H9 (cell line): ENCODE measurements around the gene LINC00632. TPM values are rescaled to one million over a fixed set of nuclear protein-coding genes. Genes with fewer than 3 reads are reported as not detected.
A peak's percentile ranks its signal among the peaks of the same experiment; 100 is the strongest.

Experiments used
- DNase-seq: peaks from one replicate; pipeline ENCODE4 v3.0.0-alpha.2; 2017
- H2AFZ ChIP-seq: one replicate; pipeline ENCODE4 v1.6.1; 2013; ENCODE audit warnings: mild to moderate bottlenecking, low read length, control low read depth, moderate library complexity
- H2AK5ac ChIP-seq: 2 replicates; pipeline ENCODE4 v1.6.1; 2013; ENCODE audit warnings: low read length, control low read depth, mixed read lengths; ENCODE audit not compliant: insufficient read length
- H2BK120ac ChIP-seq: one replicate; pipeline ENCODE4 v1.6.1; 2013; ENCODE audit warnings: low read depth, mild to moderate bottlenecking, low read length, control low read depth, inconsistent platforms; ENCODE audit not compliant: poor library complexity, severe bottlenecking
- H2BK12ac ChIP-seq: 2 replicates; pipeline ENCODE4 v1.6.1; 2013; ENCODE audit warnings: low read length, control low read depth, mixed read lengths, low read depth; ENCODE audit not compliant: insufficient read length
- H2BK15ac ChIP-seq: 2 replicates; pipeline ENCODE4 v1.6.1; 2013; ENCODE audit warnings: low read depth, low read length, control low read depth
- H2BK20ac ChIP-seq: one replicate; pipeline ENCODE4 v1.6.1; 2013; ENCODE audit warnings: low read depth, mild to moderate bottlenecking, low read length, control low read depth, inconsistent platforms; ENCODE audit not compliant: poor library complexity, severe bottlenecking
- H2BK5ac ChIP-seq: 2 replicates; pipeline ENCODE4 v1.6.1; 2013; ENCODE audit warnings: low read length, control low read depth, mixed read lengths; ENCODE audit not compliant: insufficient read length
- H3K14ac ChIP-seq: 2 replicates; pipeline ENCODE4 v1.6.1; 2013; ENCODE audit warnings: low read length, control low read depth; ENCODE audit not compliant: insufficient read depth
- H3K18ac ChIP-seq: 2 replicates; pipeline ENCODE4 v1.6.1; 2013; ENCODE audit warnings: low read depth, mild to moderate bottlenecking, mixed read lengths, low read length, control low read depth; ENCODE audit not compliant: insufficient read length
- H3K23ac ChIP-seq: 2 replicates; pipeline ENCODE4 v1.6.1; 2013; ENCODE audit warnings: low read length, control low read depth, mixed read lengths, low read depth; ENCODE audit not compliant: insufficient read length
- H3K23me2 ChIP-seq: 2 replicates; pipeline ENCODE4 v1.6.1; 2013; ENCODE audit warnings: low read depth, mild to moderate bottlenecking, mixed read lengths, low read length, control low read depth; ENCODE audit not compliant: insufficient read length, poor library complexity, severe bottlenecking
- H3K27ac ChIP-seq: 2 replicates; pipeline ENCODE4 v1.5.1; 2013; ENCODE audit warnings: low read length, control low read depth, mixed read lengths, low read depth; ENCODE audit not compliant: insufficient read length
- H3K27me3 ChIP-seq: 2 replicates; pipeline ENCODE4 v1.6.1; 2013; ENCODE audit warnings: low read length, control low read depth, inconsistent platforms; ENCODE audit not compliant: insufficient read depth
- H3K4ac ChIP-seq: 2 replicates; pipeline ENCODE4 v1.6.1; 2013; ENCODE audit warnings: low read depth, mild to moderate bottlenecking, control low read depth, inconsistent platforms, low read length, moderate library complexity
- H3K4me1 ChIP-seq: 2 replicates; pipeline ENCODE4 v1.6.1; 2013; ENCODE audit warnings: low read length, control low read depth, inconsistent platforms; ENCODE audit not compliant: insufficient read depth
- H3K4me2 ChIP-seq: 2 replicates; pipeline ENCODE4 v1.6.1; 2013; ENCODE audit warnings: low read length, control low read depth, mixed read lengths; ENCODE audit not compliant: insufficient read length, insufficient read depth
- H3K56ac ChIP-seq: 2 replicates; pipeline ENCODE4 v1.6.1; 2013; ENCODE audit warnings: low read depth, mild to moderate bottlenecking, mixed read lengths, low read length, control low read depth; ENCODE audit not compliant: insufficient read length
- H3K79me1 ChIP-seq: 2 replicates; pipeline ENCODE4 v1.6.1; 2013; ENCODE audit warnings: low read depth, mild to moderate bottlenecking, moderate library complexity, low read length, control low read depth, inconsistent platforms; ENCODE audit not compliant: insufficient read depth, poor library complexity, severe bottlenecking
- H3K79me2 ChIP-seq: 2 replicates; pipeline ENCODE4 v1.6.1; 2013; ENCODE audit warnings: low read length, control low read depth, inconsistent platforms; ENCODE audit not compliant: insufficient read depth
- H3K9ac ChIP-seq: 2 replicates; pipeline ENCODE4 v1.6.1; 2013; ENCODE audit warnings: low read length, control low read depth, mixed read lengths; ENCODE audit not compliant: insufficient read length; ENCODE audit errors: extremely low read depth
- H3K9me3 ChIP-seq: one replicate; pipeline ENCODE4 v1.6.1; 2013; ENCODE audit warnings: low read depth, low read length, inconsistent platforms; ENCODE audit not compliant: control insufficient read depth
- H3T11ph ChIP-seq: one replicate; pipeline ENCODE4 v1.6.1; 2013; ENCODE audit warnings: mild to moderate bottlenecking, low read length, control low read depth, inconsistent platforms
- H4K20me1 ChIP-seq: one replicate; pipeline ENCODE4 v1.6.1; 2013; ENCODE audit not compliant: control insufficient read depth, insufficient read length, insufficient read depth
- H4K5ac ChIP-seq: 2 replicates; pipeline ENCODE4 v1.6.1; 2013; ENCODE audit warnings: low read depth, mild to moderate bottlenecking, mixed read lengths, low read length, control low read depth; ENCODE audit not compliant: insufficient read length
- H4K8ac ChIP-seq: replicated peaks from 2 replicates; pipeline ENCODE4 v1.6.1; 2013; ENCODE audit warnings: low read length, control low read depth, mixed read lengths, low read depth; ENCODE audit not compliant: insufficient read length
- H4K91ac ChIP-seq: 2 replicates; pipeline ENCODE4 v1.6.1; 2013; ENCODE audit warnings: low read depth, mild to moderate bottlenecking, moderate library complexity, mixed read lengths, low read length, control low read depth; ENCODE audit not compliant: insufficient read length
- H3K27ac Mint-ChIP-seq, 3 experiments: 2 replicates in 2 of 3; 3 replicates in 1 of 3; pipeline ENCODE4 v1.8.0; 2020 to 2021; ENCODE audit warnings: mixed read lengths in 3 of 3, mild to moderate bottlenecking in 1 of 3, moderate library complexity in 1 of 3
- H3K27me3 Mint-ChIP-seq: 2 replicates; pipeline ENCODE4 v1.8.0; 2021; ENCODE audit warnings: low read depth, mild to moderate bottlenecking, moderate library complexity, mixed read lengths
- H3K36me3 Mint-ChIP-seq, 3 experiments: 2 replicates in 2 of 3; 3 replicates in 1 of 3; pipeline ENCODE4 v1.8.0; 2020 to 2021; ENCODE audit warnings: low read depth in 3 of 3, mixed read lengths in 3 of 3; ENCODE audit not compliant: insufficient read depth in 1 of 3
- H3K4me1 Mint-ChIP-seq, 2 experiments: 2 replicates each; pipeline ENCODE4 v1.8.0; 2020; ENCODE audit warnings: mixed read lengths in 2 of 2
- H3K4me3 Mint-ChIP-seq, 2 experiments: 2 replicates in 1 of 2; 3 replicates in 1 of 2; pipeline ENCODE4 v1.8.0; 2020 to 2021; ENCODE audit warnings: mild to moderate bottlenecking in 2 of 2, mixed read lengths in 2 of 2, moderate library complexity in 1 of 2
- H3K9me3 Mint-ChIP-seq, 2 experiments: 2 replicates in 1 of 2; 3 replicates in 1 of 2; pipeline ENCODE4 v1.8.0; 2020; ENCODE audit warnings: mild to moderate bottlenecking in 2 of 2, mixed read lengths in 2 of 2, moderate library complexity in 1 of 2
- WGBS: extraction: QIAGEN DNeasy Blood & Tissue Kit; methylation state at CpG from one replicate; pipeline ENCODE4 v1.1.7; 2013; ENCODE audit warnings: missing lambda C conversion rate, low lambda C conversion rate, mixed read lengths; ENCODE audit not compliant: insufficient read length; ENCODE audit errors: extremely low coverage; 5-methylcytosine and 5-hydroxymethylcytosine counted together
- total RNA-seq: library from RNA; stranded (reverse); gene quantifications from 2 replicates; pipeline ENCODE4 v1.2.1, GENCODE V29; 2021
- TF ChIP-seq, protein P1 (sequence below): fragments of 200-600 bp; sonication (generic); conservative IDR thresholded peaks from 3 replicates; pipeline ENCODE4 v1.8.0; 2021; ENCODE audit warnings: antibody characterized with exemption, mild to moderate bottlenecking

LINC00632 gene
- total RNA-seq, 1 experiment from 2014 or later, result 46.3 TPM

DNA sequence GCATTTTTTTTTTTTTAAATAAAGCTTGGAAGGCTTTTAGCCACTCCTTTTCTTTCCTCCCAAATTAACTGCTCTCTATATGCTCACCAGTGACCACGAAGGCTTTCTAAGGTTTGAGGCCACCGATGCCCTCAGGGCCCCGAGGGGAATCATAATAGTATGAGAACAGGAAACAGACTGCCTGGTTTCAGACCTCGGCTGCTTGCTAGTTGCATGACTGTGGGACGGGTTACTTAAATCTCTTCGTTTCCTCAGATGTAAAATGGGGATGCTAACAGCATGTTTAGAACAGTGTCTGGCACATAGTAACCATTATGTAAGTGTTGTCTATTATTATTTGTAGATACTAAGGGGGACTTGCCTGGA, 3.6 kb downstream of the LINC00632 start:
- Mint-ChIP-seq H3K4me3 (peak overlapping the region in 1 of 2 experiments; percentile 53; a peak in 1 of 5 replicates), H3K27me3 (no peaks in the 10 kb centered on the region; the same call in 1 of the 2 replicates), H3K4me1 (peaks cover 16 to 17% of the 10 kb centered on the region in 2 experiments), H3K27ac (no peak overlapping the region; a peak in 1 of 7 replicates), H3K36me3 (no peaks in the 10 kb centered on the region), H3K9me3 (peaks cover 0 to 4% of the 10 kb centered on the region in 2 experiments; a peak in 3 of 5 replicates)
- H3K9me3 ChIP-seq, result no peaks in the 10 kb centered on the region
- H2BK12ac ChIP-seq, result peak overlapping the region; percentile 42
- H2AK5ac ChIP-seq, result peak overlapping the region; percentile 73
- no peak overlapping the region for H2BK120ac ChIP-seq
- H3K14ac ChIP-seq, result peak overlapping the region; percentile 75; the same call in 1 of the 2 replicates
- no peaks in the 10 kb centered on the region; the same call in 1 of the 2 replicates for H3K4me1 ChIP-seq
- H4K8ac ChIP-seq, result no peak overlapping the region
- H3K56ac ChIP-seq, result no peak overlapping the region
- DNase-seq, result no peak
- peak overlapping the region; percentile 6 for H3K4me2 ChIP-seq
- no peak overlapping the region for H4K5ac ChIP-seq
- H4K20me1 ChIP-seq, result no peaks in the 10 kb centered on the region
- peak overlapping the region; percentile 77 for H4K91ac ChIP-seq
- no peaks in the 10 kb centered on the region for H3K27me3 ChIP-seq
- no peak overlapping the region for H3K27ac ChIP-seq
- no peak overlapping the region for H3K4ac ChIP-seq
- TF ChIP-seq, protein P1, sequence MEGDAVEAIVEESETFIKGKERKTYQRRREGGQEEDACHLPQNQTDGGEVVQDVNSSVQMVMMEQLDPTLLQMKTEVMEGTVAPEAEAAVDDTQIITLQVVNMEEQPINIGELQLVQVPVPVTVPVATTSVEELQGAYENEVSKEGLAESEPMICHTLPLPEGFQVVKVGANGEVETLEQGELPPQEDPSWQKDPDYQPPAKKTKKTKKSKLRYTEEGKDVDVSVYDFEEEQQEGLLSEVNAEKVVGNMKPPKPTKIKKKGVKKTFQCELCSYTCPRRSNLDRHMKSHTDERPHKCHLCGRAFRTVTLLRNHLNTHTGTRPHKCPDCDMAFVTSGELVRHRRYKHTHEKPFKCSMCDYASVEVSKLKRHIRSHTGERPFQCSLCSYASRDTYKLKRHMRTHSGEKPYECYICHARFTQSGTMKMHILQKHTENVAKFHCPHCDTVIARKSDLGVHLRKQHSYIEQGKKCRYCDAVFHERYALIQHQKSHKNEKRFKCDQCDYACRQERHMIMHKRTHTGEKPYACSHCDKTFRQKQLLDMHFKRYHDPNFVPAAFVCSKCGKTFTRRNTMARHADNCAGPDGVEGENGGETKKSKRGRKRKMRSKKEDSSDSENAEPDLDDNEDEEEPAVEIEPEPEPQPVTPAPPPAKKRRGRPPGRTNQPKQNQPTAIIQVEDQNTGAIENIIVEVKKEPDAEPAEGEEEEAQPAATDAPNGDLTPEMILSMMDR, result no peak
- H3K79me1 ChIP-seq, result no peaks in the 10 kb centered on the region
- H3K23ac ChIP-seq, result no peak overlapping the region
- H3K23me2 ChIP-seq, result no peaks in the 10 kb centered on the region
- no CpG with 5 or more reads among the region's 6 CpGs for WGBS
- no peak overlapping the region for H3T11ph ChIP-seq
- no peak overlapping the region for H2AFZ ChIP-seq
- peak overlapping the region; percentile 27 for H3K18ac ChIP-seq
- peak overlapping the region; percentile 35 for H3K9ac ChIP-seq
- H2BK15ac ChIP-seq, result no peak overlapping the region
- no peak overlapping the region for H2BK20ac ChIP-seq
- no peaks in the 10 kb centered on the region for H3K79me2 ChIP-seq
- H2BK5ac ChIP-seq, result no peak overlapping the region
